ENCODE measurements around the gene STAMBPL1. TPM values are rescaled to one million over a fixed set of nuclear protein-coding genes. Genes with fewer than 3 reads are reported as not detected.
"Not testable (repeated sequence)": the region's sequence is repeated elsewhere in the genome, so short reads cannot be mapped to it uniquely, and the experiment has no call there.

The STAMBPL1 gene
- polyA plus RNA-seq (ENCODE audit: insufficient read length in 4 of 4) = 1 to 10 TPM; 1.8 to 2.3 (median 1.9) TPM

DNA sequence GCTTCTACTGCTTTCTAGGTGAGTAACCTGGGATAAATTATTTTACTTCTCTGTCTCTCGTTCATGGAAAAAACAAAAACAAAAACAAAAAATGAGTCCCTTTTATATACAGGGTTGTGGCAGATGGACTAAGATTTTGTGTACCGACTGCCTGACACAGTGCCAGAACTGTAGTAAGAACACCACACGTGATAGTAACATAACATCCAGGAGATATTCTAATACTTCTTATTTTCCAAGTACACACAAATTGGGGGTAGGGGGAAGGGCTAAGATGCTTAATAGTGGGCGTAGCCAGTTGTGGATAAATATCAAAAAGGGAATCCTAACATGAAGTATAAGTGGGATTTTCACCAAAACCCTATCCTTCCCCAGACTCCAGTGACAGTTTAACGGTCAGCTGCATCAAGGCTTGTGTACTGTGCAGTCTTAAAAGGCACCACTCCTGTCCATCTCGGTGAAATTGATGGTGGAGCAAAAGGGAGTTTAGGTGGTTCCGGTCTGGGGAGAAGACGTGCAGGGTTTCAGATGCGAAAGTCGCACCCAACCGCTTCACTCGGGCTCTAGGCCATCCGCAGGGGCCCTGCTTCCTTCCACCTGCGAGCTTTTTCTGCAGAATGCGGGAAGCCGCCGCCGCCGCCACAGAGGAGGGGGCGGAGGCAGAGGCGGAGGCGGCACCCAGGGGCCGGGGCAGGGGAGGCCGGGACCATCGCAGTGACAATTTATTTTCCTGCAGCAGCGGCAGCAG is at the start of gene STAMBPL1:
TSS of gene STAMBPL1 (plus strand) at position 712 of the 748 bp plus-strand sequence. CDS start 21,464 bp downstream, outside the sequence.
- no peak for DNase-seq (ENCODE audit: low read depth in 4 of 4, low spot score in 3 of 4)

DNA sequence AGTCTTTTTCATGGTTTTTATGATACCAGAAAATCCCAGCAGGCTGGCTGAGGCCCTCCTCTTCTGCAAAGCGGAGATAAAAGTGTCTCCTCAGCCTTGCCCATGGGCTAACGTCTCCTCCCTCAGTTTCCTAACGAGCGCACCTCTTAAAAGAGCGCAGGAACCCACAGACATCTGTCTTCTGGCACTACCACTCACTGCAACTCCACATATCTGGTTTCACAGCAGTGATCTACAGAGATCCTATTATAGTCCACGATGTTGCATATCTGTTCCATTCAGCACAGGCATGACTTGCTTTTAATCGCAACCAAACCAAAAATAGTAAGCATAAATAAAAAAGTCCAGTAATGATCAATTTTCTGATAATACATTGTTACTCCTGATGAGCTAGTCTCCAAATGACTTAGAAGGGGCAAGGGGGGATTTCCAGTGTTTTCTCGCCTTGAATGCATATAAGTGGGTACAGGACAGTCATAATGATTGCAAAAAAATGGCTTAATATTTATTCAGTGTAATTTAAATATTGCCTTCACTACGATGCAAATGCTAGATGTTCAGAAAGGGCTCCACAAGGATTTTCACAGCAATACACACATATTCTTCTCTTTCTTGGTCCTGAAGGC is 49.3 kb upstream of the STAMBPL1 start:
- DNase-seq (ENCODE audit: low read depth in 4 of 4, low spot score in 3 of 4) = no peak

DNA sequence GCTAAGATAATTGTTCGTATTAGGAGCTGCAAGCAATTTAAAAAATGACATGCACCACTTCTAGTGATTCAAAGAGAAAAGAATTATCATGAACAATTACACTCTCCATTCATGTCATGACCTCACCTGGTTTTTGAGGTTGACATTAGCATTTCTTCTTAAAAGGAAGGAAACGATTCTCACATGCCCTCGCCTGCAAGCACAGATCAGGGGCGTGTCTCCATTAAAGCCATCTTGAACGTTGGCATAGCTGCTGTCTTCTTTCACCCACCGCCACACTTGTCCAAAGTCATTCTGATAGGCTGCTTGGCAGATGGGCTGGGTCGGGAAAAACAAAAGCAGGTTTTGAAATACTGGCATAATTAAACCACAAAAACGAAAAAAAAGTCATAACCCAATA is 48.3 kb upstream of the STAMBPL1 start:
- DNase-seq (ENCODE audit: low read depth in 4 of 4, low spot score in 3 of 4) = no peak

DNA sequence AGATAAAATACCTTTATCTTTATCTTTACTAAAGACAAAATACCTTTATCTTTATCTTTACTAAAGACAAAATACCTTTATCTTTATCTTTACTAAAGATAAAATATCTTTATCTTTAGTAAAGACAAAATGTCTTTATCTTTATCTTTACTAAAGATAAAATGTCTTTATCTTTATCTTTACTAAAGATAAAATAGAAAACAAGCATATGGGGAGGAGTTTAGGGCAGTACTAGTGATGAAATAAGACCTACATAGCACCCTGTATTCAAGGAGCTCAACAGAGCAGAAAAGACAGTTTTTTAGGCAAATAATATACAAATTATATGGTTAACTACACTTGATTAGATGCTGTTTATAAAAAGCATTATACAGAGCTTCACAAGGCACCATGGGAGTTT is 47.7 kb upstream of the STAMBPL1 start:
- DNase-seq (ENCODE audit: low read depth in 4 of 4, low spot score in 3 of 4) = no peak

DNA sequence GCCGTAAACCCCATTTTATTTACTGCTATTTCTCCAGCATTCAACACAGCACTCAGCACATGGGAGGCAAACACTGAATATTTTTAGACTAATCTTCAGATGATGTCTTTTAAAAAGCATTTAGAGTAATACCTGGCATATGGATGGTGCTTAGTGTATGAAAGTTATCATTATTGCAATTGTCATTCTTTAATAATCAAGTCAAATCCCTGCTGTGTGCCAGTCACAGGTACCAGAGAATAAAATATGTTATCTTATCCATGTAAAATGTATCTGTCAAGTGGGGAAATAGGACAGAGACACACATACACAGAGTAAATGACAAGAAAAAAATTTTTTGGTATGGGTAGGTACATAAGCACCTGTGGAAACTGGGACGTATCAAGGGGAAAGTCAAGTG is 46.9 kb upstream of the STAMBPL1 start:
- DNase-seq (ENCODE audit: low read depth in 4 of 4, low spot score in 3 of 4) = no peak

DNA sequence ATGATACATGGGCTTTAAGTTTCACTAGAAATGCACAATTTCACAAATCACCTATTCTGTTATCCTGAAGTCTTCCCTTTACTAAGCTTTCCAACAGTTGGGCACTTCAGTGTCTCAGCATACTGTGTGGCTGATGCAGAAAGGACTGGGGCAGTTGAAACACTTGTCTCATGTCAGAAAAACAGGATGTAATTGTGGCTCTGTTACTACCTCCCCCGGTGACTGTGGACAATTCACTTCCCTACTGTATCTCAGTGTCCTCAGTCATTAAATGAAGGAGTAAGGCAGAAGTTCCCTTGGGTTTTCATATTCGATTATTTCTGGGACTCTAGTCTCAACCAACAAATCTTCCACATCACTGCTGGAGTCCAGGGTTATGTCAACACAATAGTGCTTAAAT is 46.3 kb upstream of the STAMBPL1 start:
- DNase-seq (ENCODE audit: low read depth in 4 of 4, low spot score in 3 of 4) = no peak

DNA sequence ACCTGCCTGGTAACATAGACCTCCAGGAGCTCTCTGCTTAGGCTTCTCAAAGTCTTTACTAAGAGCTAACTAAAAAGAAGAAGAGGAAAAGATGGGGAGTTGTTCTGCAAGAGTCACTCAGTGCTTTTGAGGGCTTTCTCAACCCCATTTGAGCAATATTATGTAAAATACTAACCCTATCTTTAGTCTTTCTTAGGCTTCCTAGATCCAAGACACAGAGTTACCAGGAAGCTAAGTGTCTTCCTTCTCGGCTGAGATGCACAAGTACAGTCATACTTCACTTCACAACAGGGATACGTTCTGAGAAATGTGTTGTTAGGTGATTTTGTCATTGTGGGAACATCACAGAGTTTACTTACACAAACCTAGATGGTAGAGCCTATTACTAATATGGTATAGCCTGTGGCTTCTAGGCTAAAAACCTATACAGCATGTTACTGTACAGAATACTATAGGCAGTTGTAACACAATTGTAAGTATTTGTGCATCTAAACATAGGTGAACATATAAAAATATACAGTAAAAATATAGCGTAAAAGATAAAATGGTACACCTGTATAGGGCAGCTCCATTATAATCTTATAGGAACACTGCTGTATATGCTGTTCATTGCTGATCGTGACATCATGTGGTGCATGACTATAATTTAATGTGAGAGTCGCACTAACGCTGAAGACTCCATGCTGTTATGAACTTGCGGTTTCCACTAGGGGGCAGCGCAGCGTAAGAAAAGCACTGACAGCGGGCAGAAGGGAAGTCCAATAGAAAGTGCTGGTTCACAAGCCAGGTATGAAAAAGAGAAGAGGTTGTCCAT is 44.7 kb upstream of the STAMBPL1 start:
- peak; percentile 69 to 81 (median 76) for DNase-seq (ENCODE audit: low read depth in 4 of 4, low spot score in 3 of 4)

DNA sequence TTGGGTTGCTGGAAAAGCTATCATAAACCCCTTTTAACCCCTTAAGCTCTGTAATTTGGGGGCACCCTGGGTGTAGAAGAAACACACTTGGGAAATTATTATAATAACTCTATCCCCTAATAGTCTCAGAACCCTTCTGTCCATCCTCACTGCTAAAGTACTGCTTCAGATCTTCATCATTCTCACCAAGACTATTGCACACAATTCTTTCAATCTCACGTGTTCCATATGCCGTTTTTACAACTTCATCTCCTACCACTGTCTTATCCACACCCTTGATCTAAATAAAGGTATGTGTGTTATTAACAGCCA is 44.2 kb upstream of the STAMBPL1 start:
- no peak for DNase-seq (ENCODE audit: low read depth in 4 of 4, low spot score in 3 of 4)

DNA sequence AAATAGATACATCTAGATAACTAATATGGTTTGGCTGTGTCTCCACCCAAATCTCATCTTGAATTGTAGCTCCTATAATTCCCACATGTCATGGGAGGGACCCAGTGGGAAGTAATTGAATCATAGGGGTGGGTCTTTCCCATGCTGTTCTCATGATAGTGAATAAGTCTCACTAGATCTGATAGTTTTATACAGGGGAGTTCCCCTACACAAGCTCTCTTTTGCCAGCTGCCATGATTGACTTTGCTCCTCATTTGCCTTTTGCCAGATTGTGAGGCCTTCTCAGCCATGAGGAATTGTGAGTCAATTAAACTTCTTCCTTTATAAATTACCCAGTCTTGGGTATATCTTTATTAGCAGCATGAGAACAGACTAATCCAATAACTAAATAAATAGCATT is 42.4 kb upstream of the STAMBPL1 start:
- not testable (repeated sequence) for DNase-seq (ENCODE audit: low read depth in 4 of 4, low spot score in 3 of 4)

DNA sequence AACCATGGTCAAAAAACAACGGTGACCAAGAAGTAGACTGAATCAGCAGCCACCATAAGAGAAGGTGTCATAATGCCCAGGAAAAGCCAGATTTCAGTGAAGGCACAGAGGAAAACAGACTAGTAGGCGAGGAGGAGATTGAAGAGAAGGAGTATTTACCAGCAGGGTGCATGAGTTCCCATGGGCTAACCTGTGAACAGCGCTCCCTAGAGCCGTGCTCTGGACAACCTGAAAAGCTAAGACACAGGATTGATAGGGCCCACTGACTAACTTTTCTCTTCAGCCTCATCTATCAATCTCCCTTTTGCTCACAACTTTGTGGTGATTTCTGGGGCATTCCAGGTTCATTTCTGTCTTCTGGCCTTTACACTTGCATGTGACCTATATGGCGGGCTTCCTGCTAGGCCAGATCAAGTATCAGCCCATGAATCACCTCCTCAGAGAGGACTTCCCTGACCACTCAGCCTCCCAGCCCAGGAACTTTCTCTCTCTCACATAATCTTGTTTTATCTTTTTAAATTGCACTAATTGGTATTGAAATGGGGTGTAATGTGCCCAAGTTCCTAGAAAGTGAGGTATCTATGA is 41.2 kb upstream of the STAMBPL1 start:
- no peak for DNase-seq (ENCODE audit: low read depth in 4 of 4, low spot score in 3 of 4)

DNA sequence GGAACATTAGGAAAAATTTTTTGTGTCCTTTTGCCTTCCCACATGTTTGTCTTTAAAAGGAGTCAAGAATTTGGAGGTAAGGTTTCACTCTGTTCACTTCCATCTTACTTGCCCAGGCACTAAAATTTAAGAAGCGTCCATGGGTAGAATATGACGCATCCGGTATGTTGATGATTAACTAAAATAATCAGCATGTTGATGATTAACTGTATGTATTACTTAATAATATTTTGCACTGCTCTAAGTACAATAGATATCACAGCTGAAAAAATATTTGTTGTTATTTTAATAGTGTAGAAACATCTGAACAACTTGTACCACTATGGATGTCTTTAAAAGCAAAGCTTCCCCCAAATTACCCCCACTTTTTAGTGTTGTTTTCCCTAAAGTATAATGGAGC is 39.9 kb upstream of the STAMBPL1 start:
- DNase-seq (ENCODE audit: low read depth in 4 of 4, low spot score in 3 of 4) = no peak

DNA sequence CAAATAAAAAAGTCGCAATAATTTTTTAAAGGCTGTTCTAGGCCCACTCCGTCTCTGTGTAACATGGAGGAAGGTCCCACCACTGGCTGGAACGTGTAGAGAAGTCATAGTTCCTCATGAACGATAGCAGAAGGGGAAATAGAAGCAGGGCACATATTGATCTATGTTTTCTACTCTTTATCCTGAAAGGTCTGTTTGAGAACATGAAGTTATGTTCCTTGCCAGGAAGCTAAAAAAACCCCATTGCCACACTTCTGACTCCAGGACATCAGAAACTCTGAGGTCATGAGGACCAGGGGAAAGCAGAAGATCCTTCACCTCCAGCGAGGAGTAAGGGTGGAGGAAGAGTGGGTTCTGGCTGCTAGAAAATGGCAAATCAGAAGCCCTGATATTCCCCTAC is 39.2 kb upstream of the STAMBPL1 start:
- no peak for DNase-seq (ENCODE audit: low read depth in 4 of 4, low spot score in 3 of 4)

DNA sequence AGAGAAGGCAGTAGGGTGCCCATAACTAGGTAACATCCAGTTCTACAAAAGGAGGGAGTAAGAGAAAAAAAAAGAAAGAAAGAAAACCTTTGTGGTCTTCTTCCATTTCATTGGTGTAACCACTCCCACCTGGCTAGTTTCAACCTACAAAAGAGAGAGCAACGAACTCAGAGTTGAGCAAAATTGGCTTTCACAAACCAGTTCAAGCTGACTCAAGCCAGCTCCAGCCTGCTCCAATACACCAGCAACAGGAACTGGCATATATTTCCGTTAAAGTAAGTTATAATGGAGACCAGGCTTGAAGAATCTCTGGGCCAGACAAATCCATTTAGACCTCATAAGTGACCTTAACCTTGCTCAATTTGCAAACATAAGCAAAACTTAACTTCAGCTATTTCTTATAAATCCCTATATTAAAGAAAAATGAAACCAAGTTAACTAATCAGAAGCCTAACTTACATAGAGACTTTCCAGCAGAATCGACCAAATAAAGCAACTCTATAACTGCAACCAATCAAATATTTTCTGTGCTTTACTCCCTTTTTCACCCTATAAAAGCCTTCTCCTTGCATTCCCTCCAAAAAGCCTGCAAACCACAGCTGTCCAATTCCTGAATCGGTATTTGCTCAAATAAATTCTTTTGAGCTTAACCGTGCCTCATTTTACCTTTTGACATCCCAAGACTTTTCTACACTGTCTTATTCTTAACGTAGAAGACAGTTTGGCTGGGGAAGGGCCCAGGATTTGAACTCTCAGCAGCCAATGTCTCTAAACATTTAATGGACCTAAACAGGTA is 38.5 kb upstream of the STAMBPL1 start:
- DNase-seq (ENCODE audit: low read depth in 4 of 4, low spot score in 3 of 4) = no peak

DNA sequence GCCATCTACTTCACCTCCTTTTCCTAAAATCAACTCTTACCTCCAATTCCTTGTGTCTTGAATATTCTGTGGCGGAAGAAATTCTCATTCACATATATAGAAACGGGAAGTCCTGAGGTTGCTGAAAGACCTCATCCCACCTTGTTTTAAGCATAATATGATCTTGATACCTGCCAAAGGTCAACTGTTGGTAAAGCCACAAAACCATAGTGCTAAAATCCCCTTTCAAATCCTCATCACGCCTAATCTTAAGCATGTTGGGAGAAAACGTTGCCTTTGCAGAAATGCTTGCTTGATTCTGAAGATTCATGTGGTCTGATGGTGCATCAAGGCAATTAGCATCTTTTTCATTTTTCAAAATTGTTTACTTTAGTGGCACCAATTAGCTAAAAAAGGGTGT is 36.9 kb upstream of the STAMBPL1 start:
- no peak for DNase-seq (ENCODE audit: low read depth in 4 of 4, low spot score in 3 of 4)

DNA sequence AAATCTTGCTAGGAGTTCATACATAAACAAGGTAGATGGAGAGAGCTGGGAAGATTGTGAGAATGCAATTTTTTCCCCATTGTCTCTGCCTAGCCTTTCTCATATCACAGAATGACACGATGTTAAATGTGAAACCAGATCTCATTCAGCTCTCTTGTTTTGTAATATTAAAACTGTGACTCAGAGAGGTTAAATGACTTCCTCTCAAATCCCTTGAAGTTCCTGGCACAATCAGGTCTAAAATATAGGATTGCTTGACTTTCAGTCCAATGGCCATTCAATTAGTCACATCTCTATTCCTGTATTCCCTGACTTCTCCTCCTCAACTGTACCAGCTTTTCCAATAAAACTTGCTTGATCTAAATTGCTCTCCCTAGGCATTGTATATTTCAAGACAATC is 31.5 kb upstream of the STAMBPL1 start:
- DNase-seq (ENCODE audit: low read depth in 4 of 4, low spot score in 3 of 4) = no peak

DNA sequence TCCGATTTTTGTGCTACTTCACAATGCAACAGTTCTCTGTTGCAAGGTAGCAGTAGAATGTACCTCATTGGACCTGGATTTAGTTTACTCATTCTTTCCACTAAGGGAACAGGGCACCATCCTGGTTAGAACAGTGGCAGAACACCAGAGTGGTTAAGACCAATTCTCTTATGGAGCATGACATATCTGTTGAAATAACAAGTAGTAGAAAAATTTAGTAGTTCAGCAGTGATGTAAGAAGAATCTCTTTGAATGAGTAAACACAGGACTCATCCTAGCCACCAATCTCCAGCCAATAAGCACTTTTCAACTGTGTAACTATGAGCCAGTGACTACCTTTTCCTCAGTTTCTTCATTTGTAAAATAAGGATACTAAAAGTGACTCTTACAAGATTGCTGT is 30.8 kb upstream of the STAMBPL1 start:
- DNase-seq (ENCODE audit: low read depth in 4 of 4, low spot score in 3 of 4) = no peak

DNA sequence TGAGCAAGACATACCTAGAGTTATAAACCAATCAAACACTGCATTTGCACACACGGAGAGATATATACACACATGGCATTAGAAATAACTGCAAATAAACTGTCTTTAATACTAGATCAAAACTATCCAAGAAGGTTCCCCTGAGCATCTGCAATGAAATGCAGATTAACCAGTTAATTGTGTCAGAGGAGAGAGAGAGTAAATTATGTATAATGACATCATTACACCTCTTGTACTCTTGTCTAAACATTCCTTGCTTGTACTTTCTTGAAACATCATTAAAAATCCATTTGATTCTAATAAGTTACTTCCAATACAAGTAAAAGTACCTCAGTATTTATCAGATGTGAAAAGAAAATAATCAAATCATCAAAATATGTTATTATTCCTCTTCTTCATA is 29.3 kb upstream of the STAMBPL1 start:
- no peak for DNase-seq (ENCODE audit: low read depth in 4 of 4, low spot score in 3 of 4)

DNA sequence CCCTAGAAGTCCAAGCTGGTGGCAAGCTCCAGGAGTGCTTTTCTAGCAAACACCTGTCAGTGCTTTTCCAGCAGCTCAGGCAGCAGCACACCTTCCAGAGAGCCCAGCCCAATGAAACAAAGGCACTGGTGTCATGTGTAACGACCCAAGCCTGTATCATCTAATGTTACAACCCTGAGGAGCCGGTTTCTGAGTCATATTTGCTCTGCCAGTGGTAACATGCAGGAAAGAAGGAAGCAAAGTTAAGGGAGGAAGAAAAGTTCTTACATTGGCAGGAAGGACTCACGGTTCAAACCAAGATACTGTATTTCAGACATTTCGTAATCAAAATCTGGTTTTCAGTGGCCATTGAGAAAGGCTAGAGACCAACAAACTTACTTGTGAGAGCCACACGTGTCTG is 28.3 kb upstream of the STAMBPL1 start, which contains the start of gene ANKRD22:
TSS of gene ANKRD22 (minus strand) at position 139 of the 400 bp plus-strand sequence. CDS start 237 bp downstream, outside the sequence.
- peak in 1 of 4 donors; percentile 5 for DNase-seq (ENCODE audit: low read depth in 4 of 4, low spot score in 3 of 4)

DNA sequence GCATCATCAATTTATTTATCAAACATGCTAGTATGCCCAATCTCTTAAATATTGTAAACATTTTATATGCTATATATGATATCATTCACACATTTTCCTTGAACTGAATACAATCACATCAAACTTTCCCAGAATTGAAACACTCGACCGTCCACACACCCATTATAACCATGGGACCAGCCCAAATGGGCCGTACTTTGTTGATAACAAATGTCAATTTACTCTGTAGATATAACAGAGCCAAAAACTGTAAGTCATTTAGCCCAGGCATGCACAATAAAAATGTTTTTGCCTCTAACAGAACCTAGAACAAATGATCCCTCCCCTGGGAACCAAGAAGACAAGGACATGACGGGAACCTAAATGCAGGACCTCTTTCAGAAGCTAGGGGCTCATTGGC is 27.7 kb upstream of the STAMBPL1 start:
- no peak for DNase-seq (ENCODE audit: low read depth in 4 of 4, low spot score in 3 of 4)

DNA sequence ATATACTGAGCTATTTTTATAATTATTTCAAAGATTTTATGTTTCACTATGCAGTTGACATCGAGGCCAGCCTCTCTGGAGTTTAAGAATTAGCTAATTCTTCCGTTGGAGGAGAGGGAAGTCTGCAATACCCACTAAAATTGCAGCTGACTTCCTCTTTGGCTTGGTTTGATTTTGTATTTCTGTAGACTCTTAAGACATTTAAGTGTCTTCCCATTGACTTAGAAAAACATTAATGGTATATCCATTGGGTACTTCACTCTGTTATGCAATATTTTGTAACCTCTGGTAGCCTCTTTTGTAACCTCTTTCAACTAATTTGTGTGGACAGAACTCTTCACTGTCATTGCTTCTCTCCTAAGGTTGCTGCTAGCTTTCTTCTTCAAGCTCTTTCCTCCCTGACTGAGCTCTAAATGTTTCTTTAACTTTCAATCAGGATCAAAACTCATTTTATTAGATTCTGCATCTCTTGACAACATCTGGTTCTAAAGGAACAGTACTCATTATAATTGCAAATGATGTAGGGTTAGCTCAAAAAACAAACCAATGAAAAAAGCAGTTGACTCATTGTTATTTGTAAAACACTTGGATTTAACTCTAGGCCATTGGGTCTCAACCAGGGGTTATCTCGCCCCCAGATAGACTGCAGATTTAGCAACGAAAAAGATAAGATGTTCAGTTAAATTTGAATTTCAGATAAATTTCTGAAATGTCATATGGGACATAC is 26.7 kb upstream of the STAMBPL1 start:
- DNase-seq (ENCODE audit: low read depth in 4 of 4, low spot score in 3 of 4) = no peak

All from right renal pelvis (tissue), 4 donors.